ENCODE data around the gene RGS19. TPM values are rescaled to one million over a fixed set of nuclear protein-coding genes. Genes with fewer than 3 reads are reported as not detected.
"Not testable (repeated sequence)": the region's sequence is repeated elsewhere in the genome, so short reads cannot be mapped to it uniquely, and the experiment has no call there.

RGS19 gene
- total RNA-seq, 2 donors from 2014 or later: 7.8 to 14.1 TPM

GRCh38 chr20:64091340-64091739, 12.0 kb upstream of the RGS19 start:
- Histone ChIP-seq H3K27ac (no peak overlapping the region), H3K4me1 (no peaks in the 10 kb centered on the region), H3K36me3 (no peaks in the 10 kb centered on the region), H3K27me3 (no peaks in the 10 kb centered on the region), H3K4me3 (no peak overlapping the region), H3K9me3 (no peaks in the 10 kb centered on the region)
- TF ChIP-seq CTCF (IDR thresholded peaks at IDR 0.05): no peak
- DNase-seq (ENCODE audit: low spot score): no peak

GRCh38 chr20:64090165-64090564, 10.8 kb upstream of the RGS19 start:
- H3K36me3 ChIP-seq: no peaks in the 10 kb centered on the region
- DNase-seq (ENCODE audit: low spot score): no peak
- no peak for TF ChIP-seq CTCF (IDR thresholded peaks at IDR 0.05)
- H3K4me1 ChIP-seq: no peaks in the 10 kb centered on the region
- H3K27ac ChIP-seq: no peak overlapping the region
- no peak overlapping the region for H3K4me3 ChIP-seq
- H3K9me3 ChIP-seq: no peaks in the 10 kb centered on the region
- no peaks in the 10 kb centered on the region for H3K27me3 ChIP-seq

- H3K4me3 ChIP-seq; DNase-seq (ENCODE audit: low spot score); H3K9me3 ChIP-seq; H3K27me3 ChIP-seq; H3K36me3 ChIP-seq; H3K27ac ChIP-seq: not testable (repeated sequence)
- peaks cover 0 to 12% of the 10 kb centered on the region in 2 donors for H3K4me1 ChIP-seq
Observed at GRCh38 chr20:64088586-64088985, 9.3 kb upstream of the RGS19 start.

GRCh38 chr20:64087226-64087825, 8.0 kb upstream of the RGS19 start:
- H3K27me3 ChIP-seq; DNase-seq (ENCODE audit: low spot score); H3K36me3 ChIP-seq; H3K27ac ChIP-seq; H3K4me3 ChIP-seq; H3K9me3 ChIP-seq: not testable (repeated sequence)
- peaks cover 0 to 23% of the 10 kb centered on the region in 2 donors for H3K4me1 ChIP-seq

GRCh38 chr20:64086801-64087200, 7.5 kb upstream of the RGS19 start:
- H3K27ac ChIP-seq: no peak overlapping the region
- no peak for TF ChIP-seq CTCF (IDR thresholded peaks at IDR 0.05)
- peaks cover 0 to 28% of the 10 kb centered on the region in 2 donors for H3K4me1 ChIP-seq
- H3K9me3 ChIP-seq: no peaks in the 10 kb centered on the region
- H3K27me3 ChIP-seq: peaks cover 0 to 7% of the 10 kb centered on the region in 2 donors
- no peaks in the 10 kb centered on the region for H3K36me3 ChIP-seq
- DNase-seq (ENCODE audit: low spot score): no peak
- no peak overlapping the region for H3K4me3 ChIP-seq

GRCh38 chr20:64084685-64085152, 5.4 kb upstream of the RGS19 start:
- H3K4me1 ChIP-seq: peaks cover 0 to 38% of the 10 kb centered on the region in 2 donors
- no peak overlapping the region for H3K4me3 ChIP-seq
- no peak for TF ChIP-seq CTCF (IDR thresholded peaks at IDR 0.05)
- no peak overlapping the region for H3K27ac ChIP-seq
- no peaks in the 10 kb centered on the region for H3K9me3 ChIP-seq
- DNase-seq (ENCODE audit: low spot score): no peak
- H3K36me3 ChIP-seq: no peaks in the 10 kb centered on the region
- peaks cover 0 to 7% of the 10 kb centered on the region in 2 donors for H3K27me3 ChIP-seq

All from right atrium auricular region (tissue), 2 donors.